ENCODE results near the gene ASPN.

ASPN gene

GRCh38 chr9:92513349-92513748, 31.0 kb upstream of the ASPN start:
- Histone ChIP-seq H3K4me3 (ENCODE audit: insufficient read length, low read depth) (no peak overlapping the region), H3K9ac (ENCODE audit: insufficient read length, low read depth) (no peak overlapping the region), H3K27me3 (ENCODE audit: insufficient read depth, insufficient read length) (no peaks in the 10 kb centered on the region), H3K9me3 (ENCODE audit: insufficient read depth, low read length) (no peaks in the 10 kb centered on the region), H3K4me1 (ENCODE audit: insufficient read depth, insufficient read length) (no peaks in the 10 kb centered on the region), H3K36me3 (ENCODE audit: insufficient read depth, insufficient read length, low read length) (no peaks in the 10 kb centered on the region)
- no peak for DNase-seq (ENCODE audit: low read depth, low spot score)
- no peak for TF ChIP-seq ZNF274 (IDR thresholded peaks at IDR 0.05; ENCODE audit: low read depth, low read length)
- no peak for TF ChIP-seq YY1 (IDR thresholded peaks at IDR 0.05; ENCODE audit: insufficient read depth, insufficient read length)
- TF ChIP-seq SUZ12 (IDR thresholded peaks at IDR 0.05; ENCODE audit: extremely low read depth, insufficient read depth, insufficient read length): no peak

GRCh38 chr9:92512622-92513021, 30.3 kb upstream of the ASPN start:
- Histone ChIP-seq H3K9ac (ENCODE audit: insufficient read length, low read depth) (no peak overlapping the region), H3K4me3 (ENCODE audit: insufficient read length, low read depth) (no peak overlapping the region), H3K27me3 (ENCODE audit: insufficient read depth, insufficient read length) (no peaks in the 10 kb centered on the region), H3K4me1 (ENCODE audit: insufficient read depth, insufficient read length) (no peaks in the 10 kb centered on the region), H3K36me3 (ENCODE audit: insufficient read depth, insufficient read length, low read length) (no peaks in the 10 kb centered on the region), H3K9me3 (ENCODE audit: insufficient read depth, low read length) (no peaks in the 10 kb centered on the region)
- TF ChIP-seq ZNF274 (IDR thresholded peaks at IDR 0.05; ENCODE audit: low read depth, low read length): no peak
- TF ChIP-seq SUZ12 (IDR thresholded peaks at IDR 0.05; ENCODE audit: extremely low read depth, insufficient read depth, insufficient read length): no peak
- TF ChIP-seq YY1 (IDR thresholded peaks at IDR 0.05; ENCODE audit: insufficient read depth, insufficient read length): no peak
- no peak for DNase-seq (ENCODE audit: low read depth, low spot score)

- H3K4me1 ChIP-seq (ENCODE audit: insufficient read depth, insufficient read length): no peaks in the 10 kb centered on the region
- no peaks in the 10 kb centered on the region for H3K9me3 ChIP-seq (ENCODE audit: insufficient read depth, low read length)
- TF ChIP-seq YY1 (IDR thresholded peaks at IDR 0.05; ENCODE audit: insufficient read depth, insufficient read length) (no peak), SUZ12 (IDR thresholded peaks at IDR 0.05; ENCODE audit: extremely low read depth, insufficient read depth, insufficient read length) (no peak), ZNF274 (IDR thresholded peaks at IDR 0.05; ENCODE audit: low read depth, low read length) (no peak)
- DNase-seq (ENCODE audit: low read depth, low spot score): no peak
- no peak overlapping the region for H3K9ac ChIP-seq (ENCODE audit: insufficient read length, low read depth)
- H3K36me3 ChIP-seq (ENCODE audit: insufficient read depth, insufficient read length, low read length): no peaks in the 10 kb centered on the region
- no peaks in the 10 kb centered on the region for H3K27me3 ChIP-seq (ENCODE audit: insufficient read depth, insufficient read length)
- no peak overlapping the region for H3K4me3 ChIP-seq (ENCODE audit: insufficient read length, low read depth)
Measured at GRCh38 chr9:92510747-92511146, 28.4 kb upstream of the ASPN start.

DNA sequence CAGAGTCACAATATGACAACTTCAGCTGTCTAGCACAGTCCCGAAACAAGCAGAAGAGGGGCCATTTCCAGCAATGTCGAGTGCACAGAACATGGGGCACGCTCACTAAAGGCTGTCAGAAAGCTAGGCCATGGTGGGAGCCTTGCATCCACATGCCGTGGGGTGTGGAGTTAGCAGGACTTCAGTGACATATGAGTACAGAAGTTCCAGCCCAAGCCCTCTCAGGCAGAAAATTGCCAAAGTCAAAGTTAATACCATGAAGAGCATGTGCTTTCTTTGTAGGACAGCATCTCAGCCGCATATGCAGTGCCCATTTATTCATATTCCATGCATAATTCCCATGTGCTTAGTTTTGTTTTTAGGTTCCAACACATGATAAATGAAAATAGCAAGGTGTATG, 26.7 kb upstream of the ASPN start:
- DNase-seq (ENCODE audit: low read depth, low spot score): no peak
- H3K9ac ChIP-seq (ENCODE audit: insufficient read length, low read depth): no peak overlapping the region
- H3K4me1 ChIP-seq (ENCODE audit: insufficient read depth, insufficient read length): no peaks in the 10 kb centered on the region
- no peak overlapping the region for H3K4me3 ChIP-seq (ENCODE audit: insufficient read length, low read depth)
- H3K36me3 ChIP-seq (ENCODE audit: insufficient read depth, insufficient read length, low read length): no peaks in the 10 kb centered on the region
- no peaks in the 10 kb centered on the region for H3K27me3 ChIP-seq (ENCODE audit: insufficient read depth, insufficient read length)
- no peaks in the 10 kb centered on the region for H3K9me3 ChIP-seq (ENCODE audit: insufficient read depth, low read length)
- no peak for TF ChIP-seq YY1 (IDR thresholded peaks at IDR 0.05; ENCODE audit: insufficient read depth, insufficient read length)

DNA sequence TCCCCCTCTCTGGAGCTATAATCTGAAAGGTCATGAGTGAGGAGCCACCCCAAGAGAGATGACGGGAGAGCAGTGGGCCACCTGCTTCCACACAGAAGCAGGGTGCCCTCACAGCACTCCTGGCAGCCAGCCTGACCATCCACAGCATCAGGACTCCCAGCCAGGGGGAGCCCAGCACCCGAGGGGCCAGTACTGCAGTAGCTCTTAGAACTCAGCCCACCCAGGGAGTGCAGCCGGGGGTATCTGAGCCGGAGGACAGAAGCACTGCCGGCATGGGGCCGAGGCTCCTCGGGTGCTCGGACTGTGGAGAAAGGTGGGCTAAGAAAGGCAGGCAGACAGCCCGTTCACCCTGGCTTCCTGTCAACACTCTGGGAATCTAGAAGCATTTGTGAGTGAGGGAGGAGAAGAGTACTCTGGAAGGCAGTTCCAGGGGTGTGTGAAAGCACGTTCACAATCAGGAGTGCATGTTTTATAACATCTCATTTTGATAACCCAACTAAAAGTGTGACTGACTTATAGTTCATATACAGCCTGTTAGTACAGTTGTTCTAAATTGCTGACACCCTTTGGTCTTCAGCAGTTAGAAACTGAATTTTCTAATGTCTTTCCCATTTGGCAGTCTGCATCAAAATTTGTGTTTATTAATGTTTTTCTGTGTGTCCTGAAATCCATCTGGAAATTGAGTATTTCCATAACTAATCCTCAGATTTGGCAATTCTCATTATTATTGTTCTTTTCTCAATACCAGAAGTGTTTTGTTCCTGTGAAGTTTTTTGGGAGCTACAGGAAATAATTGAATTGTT, 25.9 kb upstream of the ASPN start:
- Histone ChIP-seq H3K9ac (ENCODE audit: insufficient read length, low read depth) (no peak overlapping the region), H3K9me3 (ENCODE audit: insufficient read depth, low read length) (no peaks in the 10 kb centered on the region), H3K4me1 (ENCODE audit: insufficient read depth, insufficient read length) (no peaks in the 10 kb centered on the region), H3K36me3 (ENCODE audit: insufficient read depth, insufficient read length, low read length) (no peaks in the 10 kb centered on the region), H3K4me3 (ENCODE audit: insufficient read length, low read depth) (no peak overlapping the region), H3K27me3 (ENCODE audit: insufficient read depth, insufficient read length) (no peaks in the 10 kb centered on the region)
- DNase-seq (ENCODE audit: low read depth, low spot score): no peak
- no peak for TF ChIP-seq SUZ12 (IDR thresholded peaks at IDR 0.05; ENCODE audit: extremely low read depth, insufficient read depth, insufficient read length)

GRCh38 chr9:92507496-92507895, 25.2 kb upstream of the ASPN start:
- TF ChIP-seq ZNF274 (IDR thresholded peaks at IDR 0.05; ENCODE audit: low read depth, low read length): no peak
- no peak for TF ChIP-seq YY1 (IDR thresholded peaks at IDR 0.05; ENCODE audit: insufficient read depth, insufficient read length)
- Histone ChIP-seq H3K27me3 (ENCODE audit: insufficient read depth, insufficient read length) (no peaks in the 10 kb centered on the region), H3K9me3 (ENCODE audit: insufficient read depth, low read length) (no peaks in the 10 kb centered on the region), H3K9ac (ENCODE audit: insufficient read length, low read depth) (no peak overlapping the region), H3K4me3 (ENCODE audit: insufficient read length, low read depth) (no peak overlapping the region), H3K4me1 (ENCODE audit: insufficient read depth, insufficient read length) (no peaks in the 10 kb centered on the region), H3K36me3 (ENCODE audit: insufficient read depth, insufficient read length, low read length) (no peaks in the 10 kb centered on the region)
- DNase-seq (ENCODE audit: low read depth, low spot score): no peak

GRCh38 chr9:92507005-92507404, 24.7 kb upstream of the ASPN start:
- H3K36me3 ChIP-seq (ENCODE audit: insufficient read depth, insufficient read length, low read length): no peaks in the 10 kb centered on the region
- TF ChIP-seq SUZ12 (IDR thresholded peaks at IDR 0.05; ENCODE audit: extremely low read depth, insufficient read depth, insufficient read length) (no peak), YY1 (IDR thresholded peaks at IDR 0.05; ENCODE audit: insufficient read depth, insufficient read length) (no peak), ZNF274 (IDR thresholded peaks at IDR 0.05; ENCODE audit: low read depth, low read length) (no peak)
- DNase-seq (ENCODE audit: low read depth, low spot score): no peak
- no peak overlapping the region for H3K9ac ChIP-seq (ENCODE audit: insufficient read length, low read depth)
- no peaks in the 10 kb centered on the region for H3K4me1 ChIP-seq (ENCODE audit: insufficient read depth, insufficient read length)
- H3K27me3 ChIP-seq (ENCODE audit: insufficient read depth, insufficient read length): no peaks in the 10 kb centered on the region
- no peaks in the 10 kb centered on the region for H3K9me3 ChIP-seq (ENCODE audit: insufficient read depth, low read length)
- no peak overlapping the region for H3K4me3 ChIP-seq (ENCODE audit: insufficient read length, low read depth)

All from NT2/D1 (cell line).